ENCODE data around the gene FRMD4A. TPM values are rescaled to one million over a fixed set of nuclear protein-coding genes. Genes with fewer than 3 reads are reported as not detected.

FRMD4A gene
- total and polyA plus RNA-seq, 12 donors = 9.1 to 29.6 (median 14.6) TPM

GRCh38 chr10:14328881-14329672 lies 1.6 kb downstream of the FRMD4A start:
- WGBS, 4 donors = 80 to 87% (median 81%) methylated on average over 6 of the region's 6 CpGs
- peaks cover 13% of the 10 kb centered on the region for H3K27me3 ChIP-seq
- H3K4me3 ChIP-seq = no peak overlapping the region
- H3K9me3 ChIP-seq (replicated peaks in 1 of 3) = no peaks in the 10 kb centered on the region
- no peak overlapping the region for H3K27ac ChIP-seq
- intact Hi-C loops (cut with DNase I) = no loop called here
- no peaks in the 10 kb centered on the region for H3K36me3 ChIP-seq (replicated peaks in 1 of 2)
- no peak for DNase-seq
- no peaks in the 10 kb centered on the region for H3K4me1 ChIP-seq (replicated peaks in 1 of 2)
- TF ChIP-seq POLR2A (IDR thresholded peaks at IDR 0.05) (no peak), CTCF (IDR thresholded peaks at IDR 0.05) (no peak)

- no peak for DNase-seq
- WGBS, 4 donors = 45 to 69% (median 65%) methylated on average over 4 of the region's 4 CpGs
- no peak overlapping the region for H3K27ac ChIP-seq
- intact Hi-C loops (cut with DNase I) = no loop called here
- H3K36me3 ChIP-seq (replicated peaks in 1 of 2) = no peaks in the 10 kb centered on the region
- TF ChIP-seq POLR2A (IDR thresholded peaks at IDR 0.05) (no peak), CTCF (IDR thresholded peaks at IDR 0.05) (no peak)
- peaks cover 13% of the 10 kb centered on the region for H3K27me3 ChIP-seq
- H3K4me3 ChIP-seq = no peak overlapping the region
- H3K9me3 ChIP-seq (replicated peaks in 1 of 3) = no peaks in the 10 kb centered on the region
- no peaks in the 10 kb centered on the region for H3K4me1 ChIP-seq (replicated peaks in 1 of 2)
These were observed 3.2 kb downstream of the FRMD4A start for GRCh38 chr10:14327527-14327926.

- Histone ChIP-seq H3K9me3 (replicated peaks in 1 of 3) (no peaks in the 10 kb centered on the region), H3K36me3 (replicated peaks in 1 of 2) (no peaks in the 10 kb centered on the region), H3K4me3 (no peak overlapping the region), H3K27me3 (peaks cover 6% of the 10 kb centered on the region), H3K4me1 (replicated peaks in 1 of 2) (no peaks in the 10 kb centered on the region), H3K27ac (no peak overlapping the region)
- TF ChIP-seq CTCF (IDR thresholded peaks at IDR 0.05) = no peak
- TF ChIP-seq POLR2A (IDR thresholded peaks at IDR 0.05) = no peak
- intact Hi-C loops (cut with DNase I) = no loop called here
- no peak for DNase-seq
- 79 to 89% (median 79%) methylated on average over 8 of the region's 8 CpGs for WGBS, 4 donors
These were observed 4.1 kb downstream of the FRMD4A start for GRCh38 chr10:14326581-14326980.

GRCh38 chr10:14325325-14325955 lies 5.3 kb downstream of the FRMD4A start:
- intact Hi-C loops (cut with DNase I) = no loop called here
- Histone ChIP-seq H3K4me3 (no peak overlapping the region), H3K4me1 (replicated peaks in 1 of 2) (no peaks in the 10 kb centered on the region), H3K27ac (no peak overlapping the region), H3K27me3 (peaks cover 5% of the 10 kb centered on the region), H3K36me3 (replicated peaks in 1 of 2) (no peaks in the 10 kb centered on the region), H3K9me3 (replicated peaks in 1 of 3) (no peaks in the 10 kb centered on the region)
- DNase-seq = peak in 6 of 7 donors; percentile 14 to 58 (median 30)
- TF ChIP-seq CTCF (IDR thresholded peaks at IDR 0.05) (peak in 4 of 6 experiments; percentile 19 to 33 (median 22)), POLR2A (IDR thresholded peaks at IDR 0.05) (no peak)
- 34 to 44% (median 38%) methylated on average over 4 of the region's 4 CpGs for WGBS, 4 donors
